A549 (cell line): ENCODE measurements around the gene NLRX1.

ENCODE experiments used
- JUN ChIP-seq, 2 experiments: fragments of >200 bp; sonication (Bioruptor Twin); formaldehyde crosslinking; IDR thresholded peaks; 2 replicates in 1 of 2; 3 replicates in 1 of 2; pipeline ENCODE4 v1.6.1; 2016 to 2017
- PHF8 ChIP-seq: fragments of 200-600 bp; sonication (generic); IDR thresholded peaks from 2 replicates; pipeline ENCODE4 v1.6.1; 2016; ENCODE audit warnings: low read depth, mild to moderate bottlenecking, antibody characterized with exemption, moderate library complexity, borderline replicate concordance
- POLR2AphosphoS2 ChIP-seq: conservative IDR thresholded peaks from 2 replicates; pipeline ENCODE4 v1.6.1; 2012; ENCODE audit warnings: low read length, improper control_type of control experiment, inconsistent platforms
- TF ChIP-seq, protein P1 (sequence below): fragments of >200 bp; sonication (Bioruptor Twin); formaldehyde crosslinking; IDR thresholded peaks from 3 replicates; pipeline ENCODE4 v1.5.1; 2016

DNA sequence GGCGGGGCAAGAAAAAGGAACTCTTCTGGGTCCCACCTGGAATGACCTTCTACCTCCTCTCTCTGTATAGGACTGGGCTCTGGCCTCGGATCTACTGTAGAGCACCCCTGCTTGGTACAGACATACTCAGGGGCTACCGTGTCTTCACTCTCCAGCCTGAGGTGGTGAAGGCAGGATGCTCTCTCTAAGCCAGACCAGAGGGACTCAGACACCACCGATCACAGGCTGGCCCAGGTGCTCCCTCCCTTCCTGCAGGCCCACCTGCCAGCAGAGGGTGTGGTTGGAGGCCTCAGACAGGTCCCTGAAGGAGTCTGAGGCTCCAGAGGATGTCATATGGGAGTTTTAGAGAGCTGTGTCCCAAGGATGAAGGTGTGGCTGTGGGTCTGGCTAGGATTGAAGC lies 20.9 kb downstream of the NLRX1 start:
- TF ChIP-seq, protein P1, sequence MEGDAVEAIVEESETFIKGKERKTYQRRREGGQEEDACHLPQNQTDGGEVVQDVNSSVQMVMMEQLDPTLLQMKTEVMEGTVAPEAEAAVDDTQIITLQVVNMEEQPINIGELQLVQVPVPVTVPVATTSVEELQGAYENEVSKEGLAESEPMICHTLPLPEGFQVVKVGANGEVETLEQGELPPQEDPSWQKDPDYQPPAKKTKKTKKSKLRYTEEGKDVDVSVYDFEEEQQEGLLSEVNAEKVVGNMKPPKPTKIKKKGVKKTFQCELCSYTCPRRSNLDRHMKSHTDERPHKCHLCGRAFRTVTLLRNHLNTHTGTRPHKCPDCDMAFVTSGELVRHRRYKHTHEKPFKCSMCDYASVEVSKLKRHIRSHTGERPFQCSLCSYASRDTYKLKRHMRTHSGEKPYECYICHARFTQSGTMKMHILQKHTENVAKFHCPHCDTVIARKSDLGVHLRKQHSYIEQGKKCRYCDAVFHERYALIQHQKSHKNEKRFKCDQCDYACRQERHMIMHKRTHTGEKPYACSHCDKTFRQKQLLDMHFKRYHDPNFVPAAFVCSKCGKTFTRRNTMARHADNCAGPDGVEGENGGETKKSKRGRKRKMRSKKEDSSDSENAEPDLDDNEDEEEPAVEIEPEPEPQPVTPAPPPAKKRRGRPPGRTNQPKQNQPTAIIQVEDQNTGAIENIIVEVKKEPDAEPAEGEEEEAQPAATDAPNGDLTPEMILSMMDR: no peak
- TF ChIP-seq POLR2AphosphoS2 (no peak), PHF8 (no peak), JUN (IDR thresholded peaks at IDR 0.05) (no peak)
